ENCODE measurements around the gene SAMD14. TPM values are rescaled to one million over a fixed set of nuclear protein-coding genes. Genes with fewer than 3 reads are reported as not detected.

SAMD14 gene
- total and polyA plus RNA-seq, 10 of the 15 experiments (the other 5 are each of a cell fraction or from before 2014, with no cell fraction given) = 0.06 to 1.7 (median 0.25) TPM; not detected in 3

DNA sequence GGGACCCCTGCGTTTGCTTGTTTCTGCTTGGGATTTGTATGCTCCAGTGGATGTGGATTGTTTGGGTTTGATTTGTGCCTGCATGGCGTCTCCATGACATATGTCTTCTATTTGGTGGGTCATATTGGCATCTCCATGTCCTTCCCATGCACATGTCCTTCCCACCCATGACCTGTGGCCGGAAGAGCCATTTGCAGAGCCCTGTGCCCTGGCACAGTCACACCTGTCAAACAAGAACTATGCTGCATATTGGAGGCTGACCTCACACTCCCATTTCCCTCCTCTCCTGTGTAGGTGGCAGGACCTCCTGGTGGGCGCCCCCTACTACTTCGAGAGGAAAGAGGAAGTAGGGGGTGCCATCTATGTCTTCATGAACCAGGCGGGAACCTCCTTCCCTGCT is 58.3 kb downstream of the SAMD14 start:
- intact Hi-C loops (cut with micrococcal nuclease; ENCODE audit: unreplicated experiment) (no loop called here), in situ Hi-C loops (cut with MboI) (no loop called here)
- no peak for FAIRE-seq
- ATAC-seq = no peak
- H3K9me3 ChIP-seq (replicated peaks; ENCODE audit: control insufficient read depth, insufficient read depth, low read length) = no peaks in the 10 kb centered on the region; the same call in 2 of the 3 replicates
- H2AFZ ChIP-seq (ENCODE audit: control insufficient read depth, low read depth, low read length) = no peak overlapping the region
- DNase-seq (ENCODE audit: low read depth, low spot score) = no peak
- no peak overlapping the region for H3K4me2 ChIP-seq (ENCODE audit: control insufficient read depth, insufficient read depth)
- no peaks in the 10 kb centered on the region for H4K20me1 ChIP-seq (ENCODE audit: control insufficient read depth, insufficient read depth)
- SMC1A ChIA-PET (ENCODE audit: uncharacterized antibody, unreplicated experiment) = no interaction called here
- WGBS (ENCODE audit: insufficient coverage, insufficient replicate concordance, low lambda C conversion rate, missing lambda C conversion rate) = 68% methylated on average over 6 of the region's 6 CpGs
- no TSS peak for BruUV-seq (replicated peaks)
- H3K9ac ChIP-seq (ENCODE audit: control insufficient read depth, insufficient read depth, low read length) = no peak overlapping the region
- H3K36me3 ChIP-seq (ENCODE audit: control insufficient read depth in 2 of 2, insufficient read depth in 2 of 2, low read length in 1 of 2) = peaks cover 0 to 2% of the 10 kb centered on the region in 2 experiments; a peak in 2 of 4 replicates
- CTCF ChIA-PET = no interaction called here
- POLR2A ChIA-PET = no interaction called here
- no peak overlapping the region for H3K27ac ChIP-seq (ENCODE audit: control insufficient read depth, insufficient read depth)
- no peaks in the 10 kb centered on the region for H3K79me2 ChIP-seq (ENCODE audit: control insufficient read depth, insufficient read depth, low read length)
- no peaks in the 10 kb centered on the region for H3K4me1 ChIP-seq (ENCODE audit: control insufficient read depth, insufficient read depth, low read length)
- no peak overlapping the region for H3K4me3 ChIP-seq
- RAD21 ChIA-PET (ENCODE audit: unreplicated experiment) = no interaction called here
- no peaks in the 10 kb centered on the region for H3K27me3 ChIP-seq (replicated peaks in 1 of 2; ENCODE audit: control insufficient read depth in 2 of 2, insufficient read depth in 2 of 2, low read length in 1 of 2)
- TF ChIP-seq FOS (IDR thresholded peaks at IDR 0.05; ENCODE audit: borderline replicate concordance, extremely low read depth, insufficient read length) (no peak), JUND (IDR thresholded peaks at IDR 0.05; ENCODE audit: low read depth, low read length) (no peak), RFX5 (IDR thresholded peaks at IDR 0.05; ENCODE audit: low read depth, low read length) (no peak), DPF2 (IDR thresholded peaks at IDR 0.05) (no peak), SP1 (IDR thresholded peaks at IDR 0.05; ENCODE audit: low read depth, low read length) (no peak), CEBPZ (IDR thresholded peaks at IDR 0.05; ENCODE audit: low read depth, low read length) (no peak), MEF2B (IDR thresholded peaks at IDR 0.05; ENCODE audit: partially characterized antibody, poor library complexity, severe bottlenecking) (no peak), JUNB (IDR thresholded peaks at IDR 0.05) (no peak), CBFB (IDR thresholded peaks at IDR 0.05; ENCODE audit: low read depth) (no peak), IKZF1 (conservative IDR thresholded peaks at IDR 0.05) (no peak), NFXL1 (IDR thresholded peaks at IDR 0.05; ENCODE audit: borderline replicate concordance) (no peak), FOXK2 (IDR thresholded peaks at IDR 0.05) (no peak), HDGF (IDR thresholded peaks at IDR 0.05) (no peak), ZBTB33 (IDR thresholded peaks at IDR 0.05) (no peak), PAX8 (IDR thresholded peaks at IDR 0.05) (no peak), E2F8 (IDR thresholded peaks at IDR 0.05; ENCODE audit: low read depth, partially characterized antibody) (no peak)

All from GM12878 (cell line).